Right cardiac atrium (tissue), 5 donors: ENCODE measurements around the gene HSD17B11. TPM values are rescaled to one million over a fixed set of nuclear protein-coding genes. Genes with fewer than 3 reads are reported as not detected.
"Not testable (repeated sequence)": the region's sequence is repeated elsewhere in the genome, so short reads cannot be mapped to it uniquely, and the experiment has no call there.

Experiments
- ATAC-seq, 2 donors: fragments of 200-7000 bp; cut with Tn5 transposase; one replicate each; pipeline versions ENCODE4 v1.8.0 to v1.9.1; 2020; ENCODE audit warnings: moderate library complexity in 2 of 2, mild to moderate bottlenecking in 1 of 2
- DNase-seq, 3 donors: peaks; one replicate each; pipeline ENCODE4 v3.0.0-alpha.2; 2020
- H3K27ac ChIP-seq: one replicate; pipeline ENCODE4 v1.5.1; 2013; ENCODE audit warnings: mild to moderate bottlenecking, low read length, control low read depth, moderate library complexity
- H3K27me3 ChIP-seq: one replicate; pipeline ENCODE4 v1.6.1; 2013; ENCODE audit not compliant: control insufficient read depth, insufficient read depth
- H3K4me1 ChIP-seq: one replicate; pipeline ENCODE4 v1.6.1; 2013; ENCODE audit warnings: low read length; ENCODE audit not compliant: control insufficient read depth, insufficient read depth
- H3K4me3 ChIP-seq: one replicate; pipeline ENCODE4 v1.5.1; 2013; ENCODE audit warnings: low read length, control low read depth
- H3K9me3 ChIP-seq: one replicate; pipeline ENCODE4 v1.6.1; 2013; ENCODE audit warnings: low read length; ENCODE audit not compliant: control insufficient read depth
- WGBS: extraction: QIAGEN DNeasy Blood & Tissue Kit; methylation state at CpG from one replicate; pipeline ENCODE4 v1.1.7; 2013; 5-methylcytosine and 5-hydroxymethylcytosine counted together
- intact Hi-C, 4 donors: fragments of 100-400 bp; cut with DNase I; formaldehyde crosslinking; loops; one replicate each; pipeline versions ENCODE4 v1.11.0 to v1.14.0; 2022 to 2023
- polyA plus RNA-seq: library from polyadenylated mRNA; stranded (reverse); fragments of 200-250 nt; gene quantifications from one replicate; pipeline ENCODE4 v1.2.3, GENCODE V29; 2013
- total RNA-seq, 4 donors: library from RNA; stranded (reverse); fragmentation: NEBNext Ultra II Directional; extraction: Animal tissue kit (Norgen Biotek cat#: 25700); gene quantifications; one replicate each; pipeline ENCODE4 v1.2.1, GENCODE V29; 2021
- donor health status: healthy with polysubstance abuse.
- donor health status: DM: no; HTN: yes; CAD: no.
- donor health status: DM: no; HTN: no; CAD: no.
- donor health status: DM: no; HTN: yes; CAD: no; lungs with severe emphysema.
- donor health status: DM: yes; HTN: yes; CAD: no.

HSD17B11 gene
- total and polyA plus RNA-seq, 5 donors: 16.4 to 30.0 (median 19.2) TPM

GRCh38 chr4:87356832-87357526 lies 34.0 kb downstream of the HSD17B11 start:
- no peak for ATAC-seq
- intact Hi-C loops: no loop called here
- no peaks in the 10 kb centered on the region for H3K9me3 ChIP-seq
- WGBS: 85% methylated on average over 2 of the region's 2 CpGs
- no peaks in the 10 kb centered on the region for H3K27me3 ChIP-seq
- no peak overlapping the region for H3K27ac ChIP-seq
- H3K4me1 ChIP-seq: no peaks in the 10 kb centered on the region
- no peak overlapping the region for H3K4me3 ChIP-seq
- no peak for DNase-seq

- 58% methylated on average over 7 of the region's 7 CpGs for WGBS
- H3K4me1 ChIP-seq: no peaks in the 10 kb centered on the region
- H3K9me3 ChIP-seq: no peaks in the 10 kb centered on the region
- peak overlapping the region; percentile 2 for H3K27ac ChIP-seq
- ATAC-seq (no peak), DNase-seq (no peak)
- intact Hi-C loops: no loop called here
- H3K27me3 ChIP-seq: no peaks in the 10 kb centered on the region
- no peak overlapping the region for H3K4me3 ChIP-seq
Observed at GRCh38 chr4:87354168-87355102, 36.6 kb downstream of the HSD17B11 start.

- WGBS: 18% methylated on average over 3 of the region's 3 CpGs
- intact Hi-C loops: no loop called here
- Histone ChIP-seq H3K4me1 (no peaks in the 10 kb centered on the region), H3K27ac (no peak overlapping the region), H3K9me3 (no peaks in the 10 kb centered on the region), H3K27me3 (no peaks in the 10 kb centered on the region), H3K4me3 (peak overlapping the region; percentile 15)
- ATAC-seq (peak in 1 of 2 donors; percentile 71), DNase-seq (peak in 1 of 3 donors; percentile 35)
Observed at GRCh38 chr4:87353592-87353991, 37.4 kb downstream of the HSD17B11 start.

- Histone ChIP-seq H3K27me3 (no peaks in the 10 kb centered on the region), H3K4me3 (no peak overlapping the region), H3K27ac (no peak overlapping the region), H3K4me1 (no peaks in the 10 kb centered on the region), H3K9me3 (no peaks in the 10 kb centered on the region)
- DNase-seq: no peak
- intact Hi-C loops: no loop called here
- no peak for ATAC-seq
Observed at GRCh38 chr4:87345139-87345538, 45.8 kb downstream of the HSD17B11 start.

- Histone ChIP-seq H3K27me3 (no peaks in the 10 kb centered on the region), H3K4me3 (no peak overlapping the region), H3K27ac (no peak overlapping the region), H3K4me1 (no peaks in the 10 kb centered on the region), H3K9me3 (no peaks in the 10 kb centered on the region)
- no peak for ATAC-seq
- no peak for DNase-seq
- intact Hi-C loops: no loop called here
- 96% methylated on average over 3 of the region's 3 CpGs for WGBS
Observed at GRCh38 chr4:87342872-87343271, 48.1 kb downstream of the HSD17B11 start.

- H3K27me3 ChIP-seq, intact Hi-C loops, H3K4me1 ChIP-seq, H3K4me3 ChIP-seq, H3K27ac ChIP-seq, H3K9me3 ChIP-seq: not testable (repeated sequence)
- 70% methylated on average over 8 of the region's 8 CpGs for WGBS
- peak; percentile 32 to 38 for ATAC-seq
- peak in 1 of 3 donors; percentile 49 for DNase-seq
Observed at GRCh38 chr4:87341954-87342635, 48.9 kb downstream of the HSD17B11 start.

- 82% methylated on average over 2 of the region's 2 CpGs for WGBS
- no peaks in the 10 kb centered on the region for H3K9me3 ChIP-seq
- no peak overlapping the region for H3K4me3 ChIP-seq
- DNase-seq (no peak), ATAC-seq (no peak)
- intact Hi-C loops: no loop called here
- H3K27me3 ChIP-seq: no peaks in the 10 kb centered on the region
- no peaks in the 10 kb centered on the region for H3K4me1 ChIP-seq
- H3K27ac ChIP-seq: no peak overlapping the region
Observed at GRCh38 chr4:87339440-87339839, 51.5 kb downstream of the HSD17B11 start.

- no peak for DNase-seq
- intact Hi-C loops: no loop called here
- Histone ChIP-seq H3K27ac (no peak overlapping the region), H3K4me3 (no peak overlapping the region), H3K9me3 (no peaks in the 10 kb centered on the region), H3K4me1 (no peaks in the 10 kb centered on the region), H3K27me3 (no peaks in the 10 kb centered on the region)
- 73% methylated on average over 1 of the region's 1 CpG for WGBS
- ATAC-seq: no peak
Observed at GRCh38 chr4:87337361-87337760, 53.6 kb downstream of the HSD17B11 start.

- WGBS: 98% methylated on average over 1 of the region's 1 CpG
- no peaks in the 10 kb centered on the region for H3K4me1 ChIP-seq
- ATAC-seq: no peak
- intact Hi-C loops: no loop called here
- H3K27me3 ChIP-seq: no peaks in the 10 kb centered on the region
- H3K27ac ChIP-seq: no peak overlapping the region
- no peak for DNase-seq
- H3K9me3 ChIP-seq: no peaks in the 10 kb centered on the region
- no peak overlapping the region for H3K4me3 ChIP-seq
Observed at GRCh38 chr4:87333267-87333666, 57.7 kb downstream of the HSD17B11 start.

GRCh38 chr4:87330761-87331160 lies 60.2 kb downstream of the HSD17B11 start:
- Histone ChIP-seq H3K27me3 (no peaks in the 10 kb centered on the region), H3K9me3 (no peaks in the 10 kb centered on the region), H3K4me3 (no peak overlapping the region), H3K27ac (no peak overlapping the region), H3K4me1 (no peaks in the 10 kb centered on the region)
- 92% methylated on average over 4 of the region's 4 CpGs for WGBS
- no peak for ATAC-seq
- intact Hi-C loops: no loop called here
- no peak for DNase-seq

- no peaks in the 10 kb centered on the region for H3K27me3 ChIP-seq
- 94% methylated on average over 1 of the region's 1 CpG for WGBS
- ATAC-seq: no peak
- intact Hi-C loops: no loop called here
- no peak for DNase-seq
- H3K4me1 ChIP-seq: no peaks in the 10 kb centered on the region
- no peaks in the 10 kb centered on the region for H3K9me3 ChIP-seq
- no peak overlapping the region for H3K27ac ChIP-seq
- H3K4me3 ChIP-seq: no peak overlapping the region
Observed at GRCh38 chr4:87327136-87327535, 63.9 kb downstream of the HSD17B11 start.
